HepG2 (cell line): ENCODE results near the gene BCAN. TPM values are rescaled to one million over a fixed set of nuclear protein-coding genes. Genes with fewer than 3 reads are reported as not detected.
A peak's percentile ranks its signal among the peaks of the same experiment; 100 is the strongest.

ENCODE experiments used
- CERS6 ChIP-seq: sonication (generic); formaldehyde crosslinking; IDR thresholded peaks from 2 replicates; pipeline ENCODE4 v1.5.0; 2020; ENCODE audit warnings: missing genetic modification reagents
- DDIT3 ChIP-seq: sonication (generic); formaldehyde crosslinking; IDR thresholded peaks from 2 replicates; pipeline ENCODE4 v1.4.0; 2020; ENCODE audit warnings: mild to moderate bottlenecking, missing genetic modification reagents
- EP300 ChIP-seq, 3 experiments: sonication (generic) in 1 of 3; formaldehyde crosslinking in 1 of 3; IDR thresholded peaks; 2 replicates each; pipeline versions ENCODE4 v1.5.1 to v1.6.1; 2011 to 2020; ENCODE audit warnings: low read depth in 2 of 3, low read length in 2 of 3, borderline replicate concordance in 1 of 3, improper control_type of control experiment in 1 of 3, mild to moderate bottlenecking in 1 of 3, missing genetic modification reagents in 1 of 3, moderate library complexity in 1 of 3
- FOSL2 ChIP-seq: sonication (generic); formaldehyde crosslinking; IDR thresholded peaks from 2 replicates; pipeline ENCODE4 v1.4.0; 2020; ENCODE audit warnings: missing genetic modification reagents
- FOXP4 ChIP-seq: sonication (generic); formaldehyde crosslinking; IDR thresholded peaks from 2 replicates; pipeline ENCODE4 v1.4.0; 2020; ENCODE audit warnings: missing genetic modification reagents
- LCORL ChIP-seq, 2 experiments: fragments of 450-650 bp in 1 of 2; sonication (generic) in 1 of 2; formaldehyde crosslinking in 1 of 2; IDR thresholded peaks; 2 replicates each; pipeline versions ENCODE4 v1.5.0 to v1.6.1; 2017 to 2020; ENCODE audit warnings: antibody characterized with exemption in 1 of 2, missing genetic modification reagents in 1 of 2
- PPARG ChIP-seq: conservative IDR thresholded peaks from 2 replicates; pipeline ENCODE4 v1.6.1; 2016; ENCODE audit warnings: missing biosample characterization, missing genetic modification reagents
- PRDM10 ChIP-seq: sonication (generic); formaldehyde crosslinking; IDR thresholded peaks from 2 replicates; pipeline ENCODE4 v1.4.0; 2020; ENCODE audit warnings: low read depth, missing genetic modification reagents
- SP4 ChIP-seq: sonication (generic); formaldehyde crosslinking; IDR thresholded peaks from 2 replicates; pipeline ENCODE4 v1.8.1; 2023; ENCODE audit warnings: mild to moderate bottlenecking, missing genetic modification reagents
- ZFP1 ChIP-seq: IDR thresholded peaks from 2 replicates; pipeline ENCODE4 v1.6.1; 2016
- ZNF274 ChIP-seq: sonication (generic); formaldehyde crosslinking; IDR thresholded peaks from 2 replicates; pipeline ENCODE4 v1.5.1; 2020; ENCODE audit warnings: mild to moderate bottlenecking, missing genetic modification reagents
- ZNF329 ChIP-seq: sonication (generic); formaldehyde crosslinking; IDR thresholded peaks from 2 replicates; pipeline ENCODE4 v1.9.0; 2021; ENCODE audit warnings: low read depth, mild to moderate bottlenecking, missing genetic modification reagents
- ZNF646 ChIP-seq: sonication (generic); formaldehyde crosslinking; IDR thresholded peaks from 2 replicates; pipeline ENCODE4 v1.9.0; 2021; ENCODE audit warnings: mild to moderate bottlenecking, missing genetic modification reagents
- polyA plus RNA-seq, 8 experiments: library from polyadenylated mRNA; depleted of rRNA in 3 of 8; stranded (reverse) in 7 of 8; unstranded in 1 of 8; fragments of >200 nt; fragmentation: Illumina TruSeq in 4 of 8; extraction: Trizol in 4 of 8; gene quantifications; 2 replicates each; pipeline versions ENCODE4 v1.2.1 to v1.2.3, GENCODE V29; 2011 to 2016; ENCODE audit warnings: low read depth in 4 of 8, missing spikeins in 1 of 8, mixed read lengths in 1 of 8; ENCODE audit not compliant: insufficient read depth in 1 of 8
- total RNA-seq, 5 experiments: library from RNA; depleted of rRNA; stranded (reverse); fragments of >200 nt; fragmentation: Illumina TruSeq; extraction: Trizol; gene quantifications; 2 replicates each; pipeline ENCODE4 v1.2.3, GENCODE V29; 2016; ENCODE audit warnings: low read depth in 1 of 5

BCAN gene
- total and polyA plus RNA-seq, 2 of the 13 experiments (the other 11 are each of a cell fraction or from before 2014, with no cell fraction given), result not detected

GRCh38 chr1:156689035-156689952, 47.4 kb downstream of the BCAN start (continued):
- TF ChIP-seq PRDM10 (CRISPR knock-in tag), result no peak
- TF ChIP-seq PPARG, result no peak
- peak; percentile 38; the same call in 1 of the 2 replicates for TF ChIP-seq FOSL2
- TF ChIP-seq LCORL (IDR thresholded peaks at IDR 0.05), result no peak
- no peak for TF ChIP-seq LCORL (CRISPR knock-in tag; IDR thresholded peaks at IDR 0.05)
- no peak for TF ChIP-seq EP300 (IDR thresholded peaks at IDR 0.05; ENCODE audit: low read depth in 2 of 2, low read length in 2 of 2)
- TF ChIP-seq EP300 (CRISPR knock-in tag; IDR thresholded peaks at IDR 0.05; ENCODE audit: borderline replicate concordance), result no peak
- TF ChIP-seq ZFP1 (CRISPR knock-in tag), result no peak
- TF ChIP-seq FOXP4 (CRISPR knock-in tag), result no peak
- TF ChIP-seq ZNF329 (CRISPR knock-in tag), result no peak
- TF ChIP-seq DDIT3, result no peak
- no peak for TF ChIP-seq CERS6 (CRISPR knock-in tag)
- 0 out of 2 replicates have a peak, but pooled peaks have one; percentile 32 for TF ChIP-seq ZNF274 (CRISPR knock-in tag)
- no peak for TF ChIP-seq SP4
- TF ChIP-seq ZNF646, result no peak
